GM23338 (cell line): Measurements from ENCODE around the gene RAP1A.

Source experiments
- EZH2 ChIP-seq: fragments of 200-600 bp; sonication (generic); IDR thresholded peaks from one replicate; pipeline ENCODE4 v1.8.0; 2017; ENCODE audit warnings: antibody characterized with exemption, mild to moderate bottlenecking, low read depth; ENCODE audit not compliant: unreplicated experiment
- EZH2phosphoT487 ChIP-seq: fragments of 200-600 bp; sonication (generic); IDR thresholded peaks from one replicate; pipeline ENCODE4 v1.8.1; 2018; ENCODE audit warnings: antibody characterized with exemption; ENCODE audit not compliant: unreplicated experiment
- ZNF114 ChIP-seq: fragments of 250-450 bp; sonication (Bioruptor Pico); IDR thresholded peaks from 2 replicates; pipeline ENCODE4 v1.5.0; 2020; ENCODE audit warnings: mild to moderate bottlenecking, moderate library complexity
- TF ChIP-seq, protein P1 (sequence below), 2 experiments: fragments of 200-600 bp in 1 of 2; sonication (generic) in 1 of 2; conservative IDR thresholded peaks; 2 replicates each; pipeline versions ENCODE4 v1.5.1 to v1.6.1; 2016 to 2017; ENCODE audit warnings: antibody characterized with exemption in 2 of 2, low read depth in 2 of 2, mild to moderate bottlenecking in 2 of 2, moderate library complexity in 1 of 2
- TF ChIP-seq, protein P2 (sequence below): IDR thresholded peaks from one replicate; pipeline ENCODE4 v1.6.1; 2018; ENCODE audit warnings: antibody characterized with exemption; ENCODE audit not compliant: unreplicated experiment

DNA sequence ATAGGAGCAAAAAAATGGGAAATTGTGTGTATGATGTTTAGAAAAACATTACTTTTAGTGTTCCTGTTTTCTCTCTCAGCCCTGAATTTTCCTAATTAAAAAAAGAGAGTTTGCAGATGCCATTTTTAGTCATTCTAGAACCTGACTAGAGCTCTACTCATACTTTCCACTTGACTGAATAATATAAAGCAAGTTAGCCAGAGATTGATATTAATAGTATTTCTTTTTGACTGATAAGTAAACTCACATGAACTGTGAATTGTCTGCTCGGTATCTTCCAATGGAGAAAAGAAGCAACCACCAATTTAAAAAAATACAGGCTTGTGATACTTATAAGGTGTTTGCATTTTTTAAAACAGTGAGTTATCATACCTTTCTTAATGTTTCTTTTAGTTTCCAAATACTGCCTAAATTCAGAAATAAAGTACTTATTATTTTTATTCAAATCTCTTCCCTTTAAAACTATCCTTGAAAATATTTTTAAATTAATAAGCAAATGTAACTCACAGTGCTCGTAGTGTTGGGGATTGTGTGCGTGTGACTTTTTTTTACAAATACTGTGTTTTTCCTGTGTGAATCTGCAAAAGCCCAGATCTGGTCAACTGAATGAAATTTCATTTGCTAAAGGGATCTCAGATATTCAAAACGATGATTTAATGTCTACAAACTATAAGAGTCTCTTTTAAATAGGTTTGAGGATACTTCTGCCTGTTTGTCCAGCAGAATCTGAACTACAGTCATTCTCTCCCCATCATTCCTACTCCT lies 9.8 kb downstream of the RAP1A start:
- TF ChIP-seq, protein P1, sequence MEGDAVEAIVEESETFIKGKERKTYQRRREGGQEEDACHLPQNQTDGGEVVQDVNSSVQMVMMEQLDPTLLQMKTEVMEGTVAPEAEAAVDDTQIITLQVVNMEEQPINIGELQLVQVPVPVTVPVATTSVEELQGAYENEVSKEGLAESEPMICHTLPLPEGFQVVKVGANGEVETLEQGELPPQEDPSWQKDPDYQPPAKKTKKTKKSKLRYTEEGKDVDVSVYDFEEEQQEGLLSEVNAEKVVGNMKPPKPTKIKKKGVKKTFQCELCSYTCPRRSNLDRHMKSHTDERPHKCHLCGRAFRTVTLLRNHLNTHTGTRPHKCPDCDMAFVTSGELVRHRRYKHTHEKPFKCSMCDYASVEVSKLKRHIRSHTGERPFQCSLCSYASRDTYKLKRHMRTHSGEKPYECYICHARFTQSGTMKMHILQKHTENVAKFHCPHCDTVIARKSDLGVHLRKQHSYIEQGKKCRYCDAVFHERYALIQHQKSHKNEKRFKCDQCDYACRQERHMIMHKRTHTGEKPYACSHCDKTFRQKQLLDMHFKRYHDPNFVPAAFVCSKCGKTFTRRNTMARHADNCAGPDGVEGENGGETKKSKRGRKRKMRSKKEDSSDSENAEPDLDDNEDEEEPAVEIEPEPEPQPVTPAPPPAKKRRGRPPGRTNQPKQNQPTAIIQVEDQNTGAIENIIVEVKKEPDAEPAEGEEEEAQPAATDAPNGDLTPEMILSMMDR (conservative IDR thresholded peaks at IDR 0.05; ENCODE audit: low read depth in 2 of 2) = no peak
- TF ChIP-seq EZH2phosphoT487 (no peak), EZH2 (no peak), ZNF114 (no peak)
- TF ChIP-seq, protein P2, sequence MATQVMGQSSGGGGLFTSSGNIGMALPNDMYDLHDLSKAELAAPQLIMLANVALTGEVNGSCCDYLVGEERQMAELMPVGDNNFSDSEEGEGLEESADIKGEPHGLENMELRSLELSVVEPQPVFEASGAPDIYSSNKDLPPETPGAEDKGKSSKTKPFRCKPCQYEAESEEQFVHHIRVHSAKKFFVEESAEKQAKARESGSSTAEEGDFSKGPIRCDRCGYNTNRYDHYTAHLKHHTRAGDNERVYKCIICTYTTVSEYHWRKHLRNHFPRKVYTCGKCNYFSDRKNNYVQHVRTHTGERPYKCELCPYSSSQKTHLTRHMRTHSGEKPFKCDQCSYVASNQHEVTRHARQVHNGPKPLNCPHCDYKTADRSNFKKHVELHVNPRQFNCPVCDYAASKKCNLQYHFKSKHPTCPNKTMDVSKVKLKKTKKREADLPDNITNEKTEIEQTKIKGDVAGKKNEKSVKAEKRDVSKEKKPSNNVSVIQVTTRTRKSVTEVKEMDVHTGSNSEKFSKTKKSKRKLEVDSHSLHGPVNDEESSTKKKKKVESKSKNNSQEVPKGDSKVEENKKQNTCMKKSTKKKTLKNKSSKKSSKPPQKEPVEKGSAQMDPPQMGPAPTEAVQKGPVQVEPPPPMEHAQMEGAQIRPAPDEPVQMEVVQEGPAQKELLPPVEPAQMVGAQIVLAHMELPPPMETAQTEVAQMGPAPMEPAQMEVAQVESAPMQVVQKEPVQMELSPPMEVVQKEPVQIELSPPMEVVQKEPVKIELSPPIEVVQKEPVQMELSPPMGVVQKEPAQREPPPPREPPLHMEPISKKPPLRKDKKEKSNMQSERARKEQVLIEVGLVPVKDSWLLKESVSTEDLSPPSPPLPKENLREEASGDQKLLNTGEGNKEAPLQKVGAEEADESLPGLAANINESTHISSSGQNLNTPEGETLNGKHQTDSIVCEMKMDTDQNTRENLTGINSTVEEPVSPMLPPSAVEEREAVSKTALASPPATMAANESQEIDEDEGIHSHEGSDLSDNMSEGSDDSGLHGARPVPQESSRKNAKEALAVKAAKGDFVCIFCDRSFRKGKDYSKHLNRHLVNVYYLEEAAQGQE = no peak
